HepG2 (cell line): Measurements from ENCODE around the gene TMEM256. TPM values are rescaled to one million over a fixed set of nuclear protein-coding genes. Genes with fewer than 3 reads are reported as not detected.

Experiments used
- CCAR2 ChIP-seq: fragments of 200-400 bp; formaldehyde crosslinking; optimal IDR thresholded peaks from 2 replicates; pipeline ENCODE3; 2018; ENCODE audit warnings: low read depth, mild to moderate bottlenecking, low read length, moderate library complexity
- DNMT1 ChIP-seq: sonication (generic); formaldehyde crosslinking; IDR thresholded peaks from 2 replicates; pipeline ENCODE4 v1.5.1; 2020; ENCODE audit warnings: mild to moderate bottlenecking, missing genetic modification reagents
- E2F1 ChIP-seq: sonication (generic); formaldehyde crosslinking; IDR thresholded peaks from 2 replicates; pipeline ENCODE4 v1.5.0; 2020; ENCODE audit warnings: missing genetic modification reagents
- ERF ChIP-seq: IDR thresholded peaks from 2 replicates; pipeline ENCODE4 v1.6.1; 2018; ENCODE audit warnings: missing biosample characterization, missing genetic modification reagents
- GATAD1 ChIP-seq: IDR thresholded peaks from 2 replicates; pipeline ENCODE4 v1.6.1; 2016; ENCODE audit warnings: missing genetic modification reagents, missing compliant biosample characterization
- HMG20B ChIP-seq: conservative IDR thresholded peaks from 2 replicates; pipeline ENCODE4 v1.6.1; 2016; ENCODE audit warnings: missing genetic modification reagents, missing compliant biosample characterization
- HNRNPL ChIP-seq: fragments of 200-400 bp; formaldehyde crosslinking; IDR thresholded peaks from 2 replicates; pipeline ENCODE4 v1.6.1; 2017; ENCODE audit warnings: mild to moderate bottlenecking, low read depth, low read length
- KDM6A ChIP-seq: IDR thresholded peaks from 2 replicates; pipeline ENCODE4 v1.6.1; 2016; ENCODE audit warnings: low read depth
- KLF12 ChIP-seq: sonication (generic); formaldehyde crosslinking; IDR thresholded peaks from 2 replicates; pipeline ENCODE4 v1.4.0; 2020; ENCODE audit warnings: missing genetic modification reagents, borderline replicate concordance
- MNT ChIP-seq: fragments of 450-650 bp; IDR thresholded peaks from 2 replicates; pipeline ENCODE4 v1.6.1; 2016
- NCOA5 ChIP-seq: sonication (generic); formaldehyde crosslinking; IDR thresholded peaks from 2 replicates; pipeline ENCODE4 v1.4.0; 2020; ENCODE audit warnings: missing genetic modification reagents
- NFE2L1 ChIP-seq: sonication (generic); formaldehyde crosslinking; IDR thresholded peaks from 2 replicates; pipeline ENCODE4 v1.4.0; 2020; ENCODE audit warnings: missing genetic modification reagents, mild to moderate bottlenecking, borderline replicate concordance
- RAD51 ChIP-seq: fragments of 450-650 bp; IDR thresholded peaks from 2 replicates; pipeline ENCODE4 v1.6.1; 2016; ENCODE audit warnings: borderline replicate concordance
- SNAI1 ChIP-seq: sonication (generic); formaldehyde crosslinking; IDR thresholded peaks from 2 replicates; pipeline ENCODE4 v1.5.0; 2020; ENCODE audit warnings: mild to moderate bottlenecking, missing genetic modification reagents, borderline replicate concordance
- SP5 ChIP-seq: IDR thresholded peaks from 2 replicates; pipeline ENCODE4 v1.6.1; 2016; ENCODE audit warnings: low read depth, borderline replicate concordance
- TCF7L2 ChIP-seq: IDR thresholded peaks from 2 replicates; pipeline ENCODE4 v1.6.1; 2011; ENCODE audit warnings: mild to moderate bottlenecking, low read depth, low read length, moderate library complexity
- ZMYM3 ChIP-seq: sonication (generic); formaldehyde crosslinking; IDR thresholded peaks from 2 replicates; pipeline ENCODE4 v1.5.1; 2020; ENCODE audit warnings: mild to moderate bottlenecking, missing genetic modification reagents
- ZNF318 ChIP-seq: sonication (generic); formaldehyde crosslinking; IDR thresholded peaks from 2 replicates; pipeline ENCODE4 v1.4.0; 2020; ENCODE audit warnings: mild to moderate bottlenecking, missing genetic modification reagents
- ZNF777 ChIP-seq: sonication (generic); formaldehyde crosslinking; IDR thresholded peaks from 2 replicates; pipeline ENCODE4 v1.4.0; 2020; ENCODE audit warnings: missing genetic modification reagents
- ZNF83 ChIP-seq: sonication (generic); formaldehyde crosslinking; IDR thresholded peaks from 2 replicates; pipeline ENCODE4 v1.4.0; 2020; ENCODE audit warnings: missing genetic modification reagents, mild to moderate bottlenecking, borderline replicate concordance
- ZNF883 ChIP-seq: sonication (generic); formaldehyde crosslinking; IDR thresholded peaks from 2 replicates; pipeline ENCODE4 v1.5.1; 2020; ENCODE audit warnings: mild to moderate bottlenecking, missing genetic modification reagents; ENCODE audit errors: not compliant biosample characterization
- polyA plus RNA-seq, 8 experiments: library from polyadenylated mRNA; depleted of rRNA in 3 of 8; stranded (reverse) in 7 of 8; unstranded in 1 of 8; fragments of >200 nt; fragmentation: Illumina TruSeq in 4 of 8; extraction: Trizol in 4 of 8; gene quantifications; 2 replicates each; pipeline versions ENCODE4 v1.2.1 to v1.2.3, GENCODE V29; 2011 to 2016; ENCODE audit warnings: low read depth in 4 of 8, missing spikeins in 1 of 8, mixed read lengths in 1 of 8; ENCODE audit not compliant: insufficient read depth in 1 of 8
- total RNA-seq, 5 experiments: library from RNA; depleted of rRNA; stranded (reverse); fragments of >200 nt; fragmentation: Illumina TruSeq; extraction: Trizol; gene quantifications; 2 replicates each; pipeline ENCODE4 v1.2.3, GENCODE V29; 2016; ENCODE audit warnings: low read depth in 1 of 5

The TMEM256 gene
- total and polyA plus RNA-seq, 2 of the 13 experiments (the other 11 are each of a cell fraction or from before 2014, with no cell fraction given), result 231 to 252 TPM

- TF ChIP-seq RAD51 (no peak), ZNF83 (CRISPR knock-in tag) (no peak), SNAI1 (CRISPR knock-in tag) (no peak), ZNF318 (CRISPR knock-in tag) (no peak), HMG20B (CRISPR knock-in tag) (no peak), ZMYM3 (no peak), CCAR2 (no peak), ZNF883 (CRISPR knock-in tag) (no peak), E2F1 (no peak), KDM6A (CRISPR knock-in tag) (0 out of 2 replicates have a peak, but pooled peaks have one; percentile 12), GATAD1 (CRISPR knock-in tag) (0 out of 2 replicates have a peak, but pooled peaks have one; percentile 12), KLF12 (peak; percentile 7; the same call in 1 of the 2 replicates), MNT (no peak), NCOA5 (CRISPR knock-in tag) (no peak), NFE2L1 (no peak), HNRNPL (no peak), DNMT1 (CRISPR knock-in tag) (no peak), TCF7L2 (no peak), ERF (CRISPR knock-in tag) (no peak; the same call in 1 of the 2 replicates), ZNF777 (CRISPR knock-in tag) (no peak), SP5 (CRISPR knock-in tag) (peak; percentile 80; the same call in 1 of the 2 replicates)
Observed at GRCh38 chr17:7403043-7403726, 712 bp downstream of the TMEM256 start (continued).
